Upper lobe of left lung (tissue), 4 donors: ENCODE results near the gene GPR75.

Experiments
- EP300 ChIP-seq, 4 donors: sonication (generic); formaldehyde crosslinking; IDR thresholded peaks; one replicate each; pipeline ENCODE4 v1.5.1; 2017; ENCODE audit warnings: antibody characterized with exemption in 4 of 4, control low read depth in 2 of 4
- POLR2A ChIP-seq, 4 donors: fragments of 450-650 bp; IDR thresholded peaks; one replicate each; pipeline ENCODE4 v1.5.1; 2016 to 2017; ENCODE audit warnings: antibody characterized with exemption in 4 of 4, mild to moderate bottlenecking in 2 of 4

DNA sequence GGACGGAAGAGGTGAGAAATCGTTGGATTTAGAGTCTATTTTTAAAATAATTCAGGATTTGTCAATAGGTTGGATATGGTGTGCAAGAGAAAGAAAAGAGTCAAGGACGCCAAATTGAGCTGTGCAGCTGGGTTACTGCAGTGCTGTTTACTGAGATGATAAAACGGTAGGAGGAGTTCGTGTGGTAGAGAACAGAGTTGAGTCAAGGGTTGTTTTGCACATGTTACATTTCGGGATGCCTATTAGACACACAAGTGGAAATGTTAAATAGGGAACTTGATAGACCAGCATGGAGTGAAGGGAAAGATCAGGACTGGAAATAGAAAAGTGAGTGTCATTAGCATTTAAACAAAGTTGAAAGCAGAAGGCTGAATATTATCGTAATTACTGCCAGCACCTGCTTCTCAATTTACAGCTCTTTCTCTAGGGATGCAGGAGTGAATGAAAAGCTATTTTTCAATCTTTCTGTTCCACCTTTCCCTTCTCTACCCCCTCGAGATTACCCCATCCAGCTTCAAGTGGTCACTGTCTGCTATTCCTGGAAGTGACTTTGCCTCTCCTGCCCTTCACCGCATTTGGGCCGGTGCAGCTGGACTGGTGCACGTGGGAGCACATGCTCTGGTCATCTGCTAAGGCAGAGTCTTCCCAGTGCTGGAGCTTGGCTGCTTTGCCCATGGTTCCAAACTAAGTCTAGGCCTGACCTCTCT lies 30.3 kb downstream of the GPR75 start:
- no peak for TF ChIP-seq EP300 (IDR thresholded peaks at IDR 0.05)
- TF ChIP-seq POLR2A (IDR thresholded peaks at IDR 0.05) = no peak
